HG03025 (cell line): Measurements from ENCODE around the gene ARHGAP4.
A peak's percentile ranks its signal among the peaks of the same experiment; 100 is the strongest.

Experiments used
- ATAC-seq: cut with Tn5 transposase; IDR thresholded peaks from one replicate; pipeline ENCODE4 v1.9.1; 2021; ENCODE audit warnings: mild to moderate bottlenecking, moderate library complexity; ENCODE audit not compliant: unreplicated experiment, low FRiP score

ARHGAP4 gene

GRCh38 chrX:153928846-153929245 lies 2.8 kb upstream of the ARHGAP4 start:
- ATAC-seq = no peak

- peak; percentile 53 for ATAC-seq
These were observed 2.1 kb upstream of the ARHGAP4 start for GRCh38 chrX:153927922-153928760.

GRCh38 chrX:153927672-153927921 lies 1.5 kb upstream of the ARHGAP4 start:
- ATAC-seq = no peak

DNA sequence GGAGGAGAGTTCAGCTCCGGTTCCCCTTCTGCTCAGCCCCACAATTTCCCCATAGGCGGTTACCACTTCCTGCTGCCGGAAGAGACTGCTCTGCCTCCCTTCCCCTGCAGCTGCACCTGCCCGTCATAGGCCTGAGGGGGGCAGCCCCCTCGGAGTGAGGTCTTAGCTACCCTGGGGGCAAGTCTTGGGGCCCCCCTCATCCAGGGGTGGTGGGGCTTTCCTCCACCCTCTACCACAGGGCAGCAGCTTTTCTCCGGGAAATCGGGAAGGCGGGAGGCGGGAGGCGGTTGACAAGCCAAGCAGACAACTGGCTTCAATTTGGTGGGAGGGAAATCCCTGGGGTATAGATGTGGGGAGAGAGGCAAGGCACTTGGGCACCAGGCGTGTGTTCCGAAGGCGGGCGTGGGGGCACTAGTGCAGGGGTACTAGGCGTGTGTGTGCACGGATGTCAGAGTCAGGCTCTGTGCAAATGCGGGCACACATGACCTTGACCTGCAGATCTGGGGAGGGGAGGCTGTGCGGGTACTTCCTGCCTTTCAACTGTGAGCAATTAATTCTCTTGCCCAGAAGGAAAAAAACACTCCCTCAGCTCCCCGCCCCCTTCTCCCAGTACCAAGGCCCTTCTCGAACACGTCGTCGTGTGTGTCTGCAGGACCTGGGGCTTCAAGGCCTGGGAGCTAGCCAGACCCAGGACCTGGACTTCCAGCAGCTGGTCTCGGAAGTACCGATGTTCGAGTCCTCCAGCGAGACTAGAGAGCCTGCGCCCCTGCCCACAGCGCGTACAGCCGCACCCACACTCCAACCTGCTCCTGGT lies 1.0 kb upstream of the ARHGAP4 start:
- peak; percentile 41 for ATAC-seq

DNA sequence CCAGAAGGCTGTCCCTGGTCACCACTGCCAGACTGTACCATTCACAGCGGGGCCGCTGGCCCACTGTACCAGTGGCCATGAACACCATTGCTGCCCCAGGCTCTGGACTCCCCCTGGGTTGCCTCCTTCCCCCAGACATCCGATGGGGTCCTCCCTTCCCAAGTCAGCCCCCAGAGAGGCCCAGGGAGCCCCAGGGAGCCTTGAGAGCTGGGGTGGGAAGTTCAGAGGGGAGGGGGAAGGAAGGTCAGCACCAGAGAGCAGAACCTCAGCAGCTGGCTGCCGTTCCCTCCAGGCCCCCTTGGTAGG lies 441 bp upstream of the ARHGAP4 start:
- no peak for ATAC-seq

- no peak for ATAC-seq
These were observed 701 bp downstream of the ARHGAP4 start for GRCh38 chrX:153925387-153925738.

DNA sequence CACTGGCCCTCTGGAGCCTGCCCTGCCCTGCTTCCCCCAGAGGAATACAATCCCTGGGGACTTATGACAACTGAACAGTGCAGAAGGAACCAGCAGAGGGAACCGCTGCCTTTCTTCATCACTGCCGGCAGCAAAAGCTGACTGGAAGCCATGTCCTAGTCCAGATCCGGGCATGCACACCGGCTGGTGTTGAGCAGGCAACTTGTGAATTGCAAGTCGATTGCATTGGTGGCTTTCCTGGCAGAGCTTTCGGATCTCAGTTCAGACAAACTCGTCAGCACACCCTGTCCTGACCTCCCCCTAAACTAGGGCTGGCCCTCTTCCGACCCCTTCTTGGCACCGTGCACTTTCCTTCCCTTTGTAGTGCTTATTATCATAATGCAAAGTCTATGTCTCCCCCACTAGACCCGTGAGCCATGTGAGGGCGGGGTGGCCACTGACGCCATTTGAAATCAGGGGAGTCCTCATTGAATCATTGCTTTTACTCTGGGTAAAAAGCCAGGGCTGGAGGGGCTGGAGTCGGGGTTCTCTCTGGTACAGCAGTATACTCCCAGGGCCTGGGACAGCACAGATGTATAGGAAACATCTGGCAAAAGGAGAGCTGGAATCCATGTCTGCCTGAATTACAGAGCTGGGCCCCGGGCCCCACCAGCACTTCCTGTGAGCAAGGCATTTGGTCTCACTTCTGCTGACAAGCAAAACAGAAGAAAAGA lies 1.8 kb downstream of the ARHGAP4 start:
- no peak for ATAC-seq

DNA sequence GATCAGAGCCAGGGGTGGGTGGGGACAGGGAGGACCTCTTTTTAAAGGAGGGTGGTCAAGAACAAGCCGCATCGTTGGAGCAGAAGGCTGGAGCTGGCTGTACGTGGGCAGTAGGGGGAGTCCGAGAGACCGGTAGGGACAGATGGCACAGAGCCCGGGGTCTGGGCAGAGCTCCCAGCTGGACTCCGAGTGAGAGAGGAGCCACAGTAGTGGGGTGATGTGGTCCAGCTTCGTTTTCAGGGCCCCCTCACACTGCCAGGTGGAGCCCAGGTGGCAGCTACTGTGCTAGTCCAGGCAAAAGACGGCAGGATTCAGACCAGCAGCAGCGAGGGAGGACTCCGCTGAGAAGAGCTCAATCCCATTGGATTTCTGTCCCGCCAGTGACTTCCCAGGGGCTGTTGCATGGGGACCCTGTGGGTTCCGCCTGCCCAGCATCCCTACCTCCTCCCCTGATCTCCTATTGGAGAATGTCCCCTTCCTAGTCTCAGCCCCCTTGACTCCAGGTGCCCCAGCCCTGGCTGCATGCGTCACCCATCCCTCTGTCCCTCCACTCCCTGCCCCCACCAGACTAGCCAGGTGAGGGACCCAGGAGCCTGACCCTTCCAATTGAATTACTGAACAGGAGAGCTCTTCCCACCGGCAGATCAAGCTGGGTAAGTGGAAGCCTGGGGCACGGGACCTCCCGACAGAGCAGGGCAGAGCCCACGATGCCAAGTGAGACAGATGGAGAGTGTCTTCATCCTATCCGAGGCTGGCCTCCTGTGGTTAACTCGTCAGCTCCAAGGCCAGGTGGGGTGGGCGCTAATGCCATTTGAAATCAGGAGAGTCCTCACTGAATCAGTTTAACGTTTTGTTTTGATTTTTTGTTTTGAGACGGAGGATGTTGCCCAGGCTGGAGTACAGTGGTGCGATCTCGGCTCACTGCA lies 2.9 kb downstream of the ARHGAP4 start:
- ATAC-seq = no peak

- ATAC-seq = no peak
These were observed 4.3 kb downstream of the ARHGAP4 start for GRCh38 chrX:153921511-153922446.

DNA sequence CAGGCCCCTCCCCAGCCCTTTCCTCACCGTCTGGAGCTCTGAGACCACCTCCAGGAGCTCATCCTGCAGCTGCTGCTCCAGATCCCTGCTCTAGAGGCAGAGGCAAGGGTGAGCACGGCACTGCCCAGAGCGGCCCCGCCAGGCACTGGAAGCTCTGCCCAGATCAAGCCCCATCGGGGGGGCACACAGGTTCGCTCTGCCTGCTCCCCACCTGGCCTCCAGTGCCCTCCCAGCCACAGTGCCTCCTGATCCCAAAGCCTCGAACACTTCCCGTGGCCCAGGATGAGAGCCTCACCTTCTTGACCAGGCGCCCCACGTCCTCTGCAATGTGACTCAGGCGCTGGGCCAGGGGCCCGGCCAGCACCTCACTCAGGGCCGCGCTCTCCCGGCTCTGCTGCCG lies 5.0 kb downstream of the ARHGAP4 start:
- no peak for ATAC-seq

DNA sequence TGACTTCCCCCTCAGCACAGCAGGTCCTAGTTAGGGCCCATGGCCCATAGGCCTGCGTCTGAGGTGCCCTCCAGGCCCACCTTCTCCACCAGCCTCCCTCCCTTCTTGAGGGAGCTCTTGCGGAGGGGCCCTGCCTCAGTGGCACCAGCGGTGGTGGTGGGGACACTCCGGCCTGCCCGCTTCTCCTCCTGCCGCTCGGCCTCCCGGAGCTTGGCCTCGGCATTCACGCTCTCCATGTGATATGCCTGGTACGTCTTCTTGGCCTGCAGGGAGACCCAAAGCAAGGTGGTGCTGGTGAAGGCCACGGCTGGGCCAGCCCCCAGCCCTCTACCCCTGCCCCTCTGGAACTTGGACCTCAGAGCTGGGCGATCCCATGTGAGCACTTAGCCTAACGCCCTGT lies 5.5 kb downstream of the ARHGAP4 start:
- ATAC-seq = no peak

- no peak for ATAC-seq
These were observed 6.8 kb downstream of the ARHGAP4 start for GRCh38 chrX:153919281-153919680.

- no peak for ATAC-seq
These were observed 8.2 kb downstream of the ARHGAP4 start for GRCh38 chrX:153917869-153918268.

- no peak for ATAC-seq
These were observed 12.4 kb downstream of the ARHGAP4 start for GRCh38 chrX:153913701-153914100.

GRCh38 chrX:153913211-153913610 lies 12.9 kb downstream of the ARHGAP4 start:
- no peak for ATAC-seq

- no peak for ATAC-seq
These were observed 14.3 kb downstream of the ARHGAP4 start for GRCh38 chrX:153911798-153912197.

GRCh38 chrX:153910446-153910845 lies 15.6 kb downstream of the ARHGAP4 start:
- ATAC-seq = no peak

- no peak for ATAC-seq
These were observed 16.1 kb downstream of the ARHGAP4 start for GRCh38 chrX:153909980-153910360.
